ENCODE data around the gene FAM53B.

FAM53B gene

GRCh38 chr10:124575107-124576035 is 168.8 kb downstream of the FAM53B start:
- no peak for DNase-seq (ENCODE audit: low read depth)

- no peak for DNase-seq (ENCODE audit: low read depth)
Measured at GRCh38 chr10:124574456-124575070, 169.6 kb downstream of the FAM53B start.

GRCh38 chr10:124573726-124574455 is 170.3 kb downstream of the FAM53B start:
- no peak for DNase-seq (ENCODE audit: low read depth)

- no peak for DNase-seq (ENCODE audit: low read depth)
Measured at GRCh38 chr10:124572751-124573150, 171.4 kb downstream of the FAM53B start.

GRCh38 chr10:124570646-124571045 is 173.5 kb downstream of the FAM53B start:
- DNase-seq (ENCODE audit: low read depth), result no peak

GRCh38 chr10:124569623-124570470 is 174.3 kb downstream of the FAM53B start:
- no peak for DNase-seq (ENCODE audit: low read depth)

Measured in stimulated activated CD8-positive, alpha-beta memory T cell treated with anti-CD3 and anti-CD28 coated beads, Interleukin-12 subunit alpha, Interleukin-12 subunit beta, amount 100 ng/mL, for 4 hours (primary cell).